Measurements from ENCODE around the gene CACNB2.
"Not testable (repeated sequence)": the region's sequence is repeated elsewhere in the genome, so short reads cannot be mapped to it uniquely, and the experiment has no call there.

CACNB2 gene

GRCh38 chr10:18567343-18567856 is 427.2 kb downstream of the CACNB2 start:
- DNase-seq (ENCODE audit: low read depth in 2 of 2): no peak

- not testable (repeated sequence) for DNase-seq (ENCODE audit: low read depth in 2 of 2)
These were observed 430.2 kb downstream of the CACNB2 start for GRCh38 chr10:18570386-18570785.

GRCh38 chr10:18571076-18571475 is 430.9 kb downstream of the CACNB2 start:
- DNase-seq (ENCODE audit: low read depth in 2 of 2): no peak

GRCh38 chr10:18571780-18572179 is 431.6 kb downstream of the CACNB2 start:
- DNase-seq (ENCODE audit: low read depth in 2 of 2): no peak

- DNase-seq (ENCODE audit: low read depth in 2 of 2): no peak
These were observed 432.8 kb downstream of the CACNB2 start for GRCh38 chr10:18572959-18573561.

- no peak for DNase-seq (ENCODE audit: low read depth in 2 of 2)
These were observed 436.4 kb downstream of the CACNB2 start for GRCh38 chr10:18576586-18576985.

GRCh38 chr10:18577823-18578685 is 437.8 kb downstream of the CACNB2 start:
- no peak for DNase-seq (ENCODE audit: low read depth in 2 of 2)

GRCh38 chr10:18582803-18583202 is 442.6 kb downstream of the CACNB2 start:
- DNase-seq (ENCODE audit: low read depth in 2 of 2): no peak

GRCh38 chr10:18583575-18584270 is 443.5 kb downstream of the CACNB2 start:
- DNase-seq (ENCODE audit: low read depth in 2 of 2): no peak

- not testable (repeated sequence) for DNase-seq (ENCODE audit: low read depth in 2 of 2)
These were observed 446.4 kb downstream of the CACNB2 start for GRCh38 chr10:18586637-18587036.

- not testable (repeated sequence) for DNase-seq (ENCODE audit: low read depth in 2 of 2)
These were observed 450.9 kb downstream of the CACNB2 start for GRCh38 chr10:18591141-18591540.
